Measurements from ENCODE around the gene KCNK4.

DNA sequence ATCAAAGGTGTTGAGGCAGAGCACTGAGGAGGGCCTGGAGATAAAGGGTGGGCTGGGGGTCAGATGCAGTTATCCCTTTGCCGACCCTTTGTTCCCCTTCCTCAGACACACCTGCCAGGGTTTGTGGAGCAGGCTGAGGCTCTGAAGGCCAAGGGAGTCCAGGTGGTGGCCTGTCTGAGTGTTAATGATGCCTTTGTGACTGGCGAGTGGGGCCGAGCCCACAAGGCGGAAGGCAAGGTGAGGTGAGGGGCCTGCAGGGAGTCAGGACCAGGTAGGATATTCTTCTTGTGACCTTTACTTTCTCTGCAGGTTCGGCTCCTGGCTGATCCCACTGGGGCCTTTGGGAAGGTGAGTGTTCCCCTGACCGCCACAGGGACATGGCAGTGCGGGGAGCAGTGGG, 29.5 kb downstream of the KCNK4 start:
- TF ChIP-seq, protein P1, sequence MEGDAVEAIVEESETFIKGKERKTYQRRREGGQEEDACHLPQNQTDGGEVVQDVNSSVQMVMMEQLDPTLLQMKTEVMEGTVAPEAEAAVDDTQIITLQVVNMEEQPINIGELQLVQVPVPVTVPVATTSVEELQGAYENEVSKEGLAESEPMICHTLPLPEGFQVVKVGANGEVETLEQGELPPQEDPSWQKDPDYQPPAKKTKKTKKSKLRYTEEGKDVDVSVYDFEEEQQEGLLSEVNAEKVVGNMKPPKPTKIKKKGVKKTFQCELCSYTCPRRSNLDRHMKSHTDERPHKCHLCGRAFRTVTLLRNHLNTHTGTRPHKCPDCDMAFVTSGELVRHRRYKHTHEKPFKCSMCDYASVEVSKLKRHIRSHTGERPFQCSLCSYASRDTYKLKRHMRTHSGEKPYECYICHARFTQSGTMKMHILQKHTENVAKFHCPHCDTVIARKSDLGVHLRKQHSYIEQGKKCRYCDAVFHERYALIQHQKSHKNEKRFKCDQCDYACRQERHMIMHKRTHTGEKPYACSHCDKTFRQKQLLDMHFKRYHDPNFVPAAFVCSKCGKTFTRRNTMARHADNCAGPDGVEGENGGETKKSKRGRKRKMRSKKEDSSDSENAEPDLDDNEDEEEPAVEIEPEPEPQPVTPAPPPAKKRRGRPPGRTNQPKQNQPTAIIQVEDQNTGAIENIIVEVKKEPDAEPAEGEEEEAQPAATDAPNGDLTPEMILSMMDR (IDR thresholded peaks at IDR 0.05; ENCODE audit: insufficient read depth, low read depth, low read length): no peak
- no peak for TF ChIP-seq EZH2 (IDR thresholded peaks at IDR 0.05; ENCODE audit: insufficient read depth, low read length)

All from astrocyte (in vitro differentiated cells and primary cell).